Activated naive CD4-positive, alpha-beta T cell treated with anti-CD3 and anti-CD28 coated beads, Interleukin-2, amount 10 ng/mL, durations not matched to agents 7 days and 5 days (primary cell): Measurements from ENCODE around the gene MMP15.
"Not testable (repeated sequence)": the region's sequence is repeated elsewhere in the genome, so short reads cannot be mapped to it uniquely, and the experiment has no call there.

Experiments
- CTCF ChIA-PET: fragments of 350-600 bp; sonication (Branson Sonifier 250); formaldehyde crosslinking; loops from one replicate; lab custom pipeline; 2021; ENCODE audit warnings: antibody characterized with exemption; lab: Charles Lee
- DNase-seq: peaks from one replicate; pipeline ENCODE4 v3.0.0-alpha.2; 2020
- H3K27ac Mint-ChIP-seq: one replicate; pipeline ENCODE4 v1.8.0; 2021; ENCODE audit warnings: mild to moderate bottlenecking, moderate library complexity, mixed read lengths
- H3K27me3 Mint-ChIP-seq: one replicate; pipeline ENCODE4 v1.8.0; 2021; ENCODE audit warnings: mild to moderate bottlenecking, mixed read lengths
- H3K36me3 Mint-ChIP-seq: one replicate; pipeline ENCODE4 v1.8.0; 2021; ENCODE audit warnings: mixed read lengths
- H3K4me1 Mint-ChIP-seq: one replicate; pipeline ENCODE4 v1.8.0; 2021; ENCODE audit warnings: mixed read lengths
- H3K4me3 Mint-ChIP-seq: one replicate; pipeline ENCODE4 v1.8.0; 2021; ENCODE audit warnings: mild to moderate bottlenecking, moderate library complexity, mixed read lengths
- H3K9me3 Mint-ChIP-seq: one replicate; pipeline ENCODE4 v1.8.0; 2021; ENCODE audit warnings: mixed read lengths

MMP15 gene

DNA sequence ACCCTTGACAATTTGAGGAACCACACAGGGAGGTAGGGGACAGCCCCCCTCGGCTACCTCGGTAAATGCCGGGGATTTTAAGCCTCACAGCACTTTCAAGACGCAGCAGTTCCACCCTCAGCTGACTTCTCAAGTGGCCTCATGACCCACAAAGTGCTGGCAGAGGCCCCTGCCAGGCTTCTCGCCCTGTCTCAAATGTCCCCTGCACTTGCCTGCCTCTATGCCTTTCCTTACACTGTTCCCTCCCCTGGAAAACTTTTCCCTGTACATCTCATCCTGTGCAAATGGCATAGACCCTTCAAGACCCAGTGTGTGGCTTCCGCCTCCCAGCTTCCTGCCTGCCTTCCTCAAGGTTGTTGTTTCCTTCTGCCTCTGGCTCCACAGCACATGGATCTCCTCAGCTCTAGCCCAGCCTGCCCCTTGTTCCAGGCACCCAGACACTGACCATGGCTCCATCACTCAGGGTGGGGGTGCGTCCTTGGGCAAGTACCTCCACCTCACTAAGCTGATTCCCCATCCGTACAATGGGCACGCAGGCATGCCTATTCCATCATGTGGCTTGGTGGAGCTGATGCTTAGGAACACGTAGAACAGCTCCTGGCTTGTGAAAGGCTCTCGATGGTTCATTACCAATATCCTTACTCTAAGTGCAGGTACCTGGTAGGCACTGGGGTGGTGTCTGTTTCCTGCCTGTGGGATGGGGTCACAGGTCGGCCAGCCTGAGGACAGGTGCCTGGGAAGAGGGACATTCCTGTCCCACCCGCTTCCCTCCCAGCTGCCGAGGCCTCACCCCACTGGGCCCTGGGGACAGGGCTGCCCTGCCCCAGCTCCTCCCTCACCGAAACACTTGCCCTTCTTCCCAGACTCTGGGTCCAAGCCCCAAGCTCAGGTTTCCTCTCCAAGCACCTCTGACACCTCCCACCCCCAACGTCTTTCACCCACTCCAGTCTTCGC, 24.0 kb downstream of the MMP15 start:
- no peaks in the 10 kb centered on the region for H3K36me3 Mint-ChIP-seq

DNA sequence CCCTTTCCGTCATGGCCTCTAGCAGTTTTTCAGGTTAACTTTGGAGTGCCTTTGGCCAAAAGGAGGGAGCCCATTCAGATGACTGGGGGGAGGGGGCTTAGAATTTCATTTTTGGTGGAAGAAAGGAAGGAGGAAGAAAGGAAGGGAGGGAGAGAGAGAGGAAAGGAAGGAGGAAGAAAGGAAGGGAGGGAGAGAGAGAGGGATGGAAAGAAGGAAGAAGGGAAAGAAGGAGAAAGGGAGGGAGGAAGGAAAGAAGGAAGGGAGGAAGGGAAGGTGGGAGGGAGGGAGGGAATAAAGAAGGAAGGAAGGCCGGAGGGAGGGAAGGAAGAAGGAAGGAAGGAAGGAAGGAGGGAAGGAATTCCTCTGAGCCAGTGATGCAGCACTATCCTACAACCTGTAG, 25.7 kb downstream of the MMP15 start:
- no peaks in the 10 kb centered on the region for H3K9me3 Mint-ChIP-seq
- CTCF ChIA-PET: no interaction called here
- no peak for DNase-seq
- H3K27ac Mint-ChIP-seq: no peak overlapping the region
- no peaks in the 10 kb centered on the region for H3K4me1 Mint-ChIP-seq
- no peak overlapping the region for H3K4me3 Mint-ChIP-seq
- H3K36me3 Mint-ChIP-seq: no peaks in the 10 kb centered on the region
- no peaks in the 10 kb centered on the region for H3K27me3 Mint-ChIP-seq

More for the DNA sequence above, 24.0 kb downstream of the MMP15 start:
- Mint-ChIP-seq H3K4me3 (no peak overlapping the region), H3K27ac (no peak overlapping the region), H3K27me3 (no peaks in the 10 kb centered on the region), H3K4me1 (no peaks in the 10 kb centered on the region), H3K9me3 (no peaks in the 10 kb centered on the region)
- CTCF ChIA-PET: no interaction called here
- DNase-seq: no peak

GRCh38 chr16:58051821-58052603, 26.5 kb downstream of the MMP15 start:
- H3K27ac Mint-ChIP-seq: no peak overlapping the region
- H3K4me3 Mint-ChIP-seq: no peak overlapping the region
- no peaks in the 10 kb centered on the region for H3K4me1 Mint-ChIP-seq
- DNase-seq: no peak
- CTCF ChIA-PET: no interaction called here
- no peaks in the 10 kb centered on the region for H3K9me3 Mint-ChIP-seq
- no peaks in the 10 kb centered on the region for H3K36me3 Mint-ChIP-seq
- H3K27me3 Mint-ChIP-seq: no peaks in the 10 kb centered on the region

DNA sequence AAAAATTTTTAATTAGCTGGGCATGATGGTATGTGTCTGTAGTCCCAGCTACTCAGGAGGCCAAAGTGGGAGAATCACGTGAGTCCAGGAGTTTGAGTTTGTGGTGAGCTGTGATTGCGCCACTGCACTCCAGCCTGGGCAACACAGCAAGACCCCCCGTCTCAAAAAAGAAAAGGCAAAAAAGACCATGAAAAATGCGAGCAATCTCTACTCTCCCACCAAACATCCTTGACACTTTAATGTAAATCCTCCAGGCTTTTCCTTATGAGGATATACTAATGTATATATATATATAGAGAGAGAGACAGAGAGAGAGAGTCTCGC, 28.1 kb downstream of the MMP15 start:
- no peaks in the 10 kb centered on the region for H3K36me3 Mint-ChIP-seq
- H3K27me3 Mint-ChIP-seq: no peaks in the 10 kb centered on the region
- no peak overlapping the region for H3K27ac Mint-ChIP-seq
- H3K4me3 Mint-ChIP-seq: no peak overlapping the region
- H3K9me3 Mint-ChIP-seq: no peaks in the 10 kb centered on the region
- CTCF ChIA-PET: no interaction called here
- H3K4me1 Mint-ChIP-seq: no peaks in the 10 kb centered on the region
- DNase-seq: no peak

- Mint-ChIP-seq H3K36me3 (no peaks in the 10 kb centered on the region), H3K4me3 (no peak overlapping the region)
- DNase-seq: no peak
Measured at GRCh38 chr16:58054289-58054688, 28.7 kb downstream of the MMP15 start.

GRCh38 chr16:58056580-58056979, 31.0 kb downstream of the MMP15 start:
- H3K4me1 Mint-ChIP-seq: no peaks in the 10 kb centered on the region
- no peak overlapping the region for H3K27ac Mint-ChIP-seq
- H3K36me3 Mint-ChIP-seq: no peaks in the 10 kb centered on the region
- no peaks in the 10 kb centered on the region for H3K9me3 Mint-ChIP-seq
- no peak for DNase-seq
- peaks cover 4% of the 10 kb centered on the region for H3K27me3 Mint-ChIP-seq
- CTCF ChIA-PET: no interaction called here
- H3K4me3 Mint-ChIP-seq: no peak overlapping the region

More at GRCh38 chr16:58054289-58054688, 28.7 kb downstream of the MMP15 start:
- Mint-ChIP-seq H3K9me3 (no peaks in the 10 kb centered on the region), H3K27ac (no peak overlapping the region), H3K4me1 (no peaks in the 10 kb centered on the region), H3K27me3 (no peaks in the 10 kb centered on the region)
- CTCF ChIA-PET: no interaction called here

- DNase-seq: no peak
- no peaks in the 10 kb centered on the region for H3K36me3 Mint-ChIP-seq
- peaks cover 4% of the 10 kb centered on the region for H3K27me3 Mint-ChIP-seq
- H3K4me1 Mint-ChIP-seq: no peaks in the 10 kb centered on the region
- H3K4me3 Mint-ChIP-seq: no peak overlapping the region
- H3K27ac Mint-ChIP-seq: no peak overlapping the region
- CTCF ChIA-PET: no interaction called here
- no peaks in the 10 kb centered on the region for H3K9me3 Mint-ChIP-seq
Measured at GRCh38 chr16:58057121-58057520, 31.6 kb downstream of the MMP15 start.

- CTCF ChIA-PET: no interaction called here
- H3K4me1 Mint-ChIP-seq: no peaks in the 10 kb centered on the region
Measured at GRCh38 chr16:58057784-58058183, 32.2 kb downstream of the MMP15 start.

GRCh38 chr16:58062821-58063220, 37.3 kb downstream of the MMP15 start:
- peaks cover 4% of the 10 kb centered on the region for H3K27me3 Mint-ChIP-seq
- CTCF ChIA-PET: no interaction called here
- no peak overlapping the region for H3K27ac Mint-ChIP-seq
- no peak overlapping the region for H3K4me3 Mint-ChIP-seq
- no peaks in the 10 kb centered on the region for H3K9me3 Mint-ChIP-seq
- H3K36me3 Mint-ChIP-seq: no peaks in the 10 kb centered on the region
- DNase-seq: no peak
- no peaks in the 10 kb centered on the region for H3K4me1 Mint-ChIP-seq

More at GRCh38 chr16:58057784-58058183, 32.2 kb downstream of the MMP15 start:
- Mint-ChIP-seq H3K4me3 (no peak overlapping the region), H3K9me3 (no peaks in the 10 kb centered on the region), H3K36me3 (no peaks in the 10 kb centered on the region), H3K27me3 (peaks cover 4% of the 10 kb centered on the region), H3K27ac (no peak overlapping the region)
- no peak for DNase-seq

GRCh38 chr16:58063377-58064076, 38.0 kb downstream of the MMP15 start:
- Mint-ChIP-seq H3K36me3 (no peaks in the 10 kb centered on the region), H3K27me3 (peaks cover 4% of the 10 kb centered on the region), H3K27ac (no peak overlapping the region), H3K4me1 (no peaks in the 10 kb centered on the region), H3K9me3 (no peaks in the 10 kb centered on the region), H3K4me3 (no peak overlapping the region)
- no peak for DNase-seq
- CTCF ChIA-PET: no interaction called here

- Mint-ChIP-seq H3K4me3 (no peak overlapping the region), H3K4me1 (no peaks in the 10 kb centered on the region), H3K36me3 (no peaks in the 10 kb centered on the region), H3K9me3 (no peaks in the 10 kb centered on the region), H3K27ac (no peak overlapping the region), H3K27me3 (peaks cover 4% of the 10 kb centered on the region)
- DNase-seq: no peak
- CTCF ChIA-PET: interaction anchor here (0.9 kb wide), 1 partner anchor 46 kb away, joined by 3 read pairs; no protein-coding TSS in a partner anchor
Measured at GRCh38 chr16:58070585-58070984, 45.0 kb downstream of the MMP15 start.

GRCh38 chr16:58072134-58072533, 46.6 kb downstream of the MMP15 start:
- H3K36me3 Mint-ChIP-seq, H3K4me1 Mint-ChIP-seq, DNase-seq, H3K9me3 Mint-ChIP-seq, H3K4me3 Mint-ChIP-seq, H3K27me3 Mint-ChIP-seq, H3K27ac Mint-ChIP-seq, CTCF ChIA-PET: not testable (repeated sequence)

- DNase-seq, CTCF ChIA-PET, H3K4me3 Mint-ChIP-seq, H3K36me3 Mint-ChIP-seq, H3K27ac Mint-ChIP-seq, H3K9me3 Mint-ChIP-seq, H3K27me3 Mint-ChIP-seq, H3K4me1 Mint-ChIP-seq: not testable (repeated sequence)
Measured at GRCh38 chr16:58073086-58073485, 47.5 kb downstream of the MMP15 start.

- CTCF ChIA-PET: no interaction called here
- H3K4me1 Mint-ChIP-seq: no peaks in the 10 kb centered on the region
- no peak for DNase-seq
- H3K27me3 Mint-ChIP-seq: peaks cover 12% of the 10 kb centered on the region
- no peak overlapping the region for H3K4me3 Mint-ChIP-seq
- H3K27ac Mint-ChIP-seq: no peak overlapping the region
- H3K36me3 Mint-ChIP-seq: no peaks in the 10 kb centered on the region
- no peaks in the 10 kb centered on the region for H3K9me3 Mint-ChIP-seq
Measured at GRCh38 chr16:58074657-58075056, 49.1 kb downstream of the MMP15 start.
